PC-9 (cell line): ENCODE measurements around the gene PSMD14. TPM values are rescaled to one million over a fixed set of nuclear protein-coding genes. Genes with fewer than 3 reads are reported as not detected.

Source experiments
- BruUV-seq: library from RNA; stranded (reverse); fragments of 400-500 nt; replicated peaks from 2 replicates; lab custom pipeline; 2021; lab: Mats Ljungman, UMichigan
- CTCF ChIA-PET: fragments of 300-600 bp; sonication (Branson Sonifier 250); formaldehyde crosslinking; loops from one replicate; lab custom pipeline; 2022; ENCODE audit warnings: antibody characterized with exemption; lab: Charles Lee
- POLR2A ChIA-PET: fragments of 300-600 bp; sonication (Branson Sonifier 250); formaldehyde crosslinking; loops from one replicate; lab custom pipeline; 2022; ENCODE audit warnings: antibody characterized with exemption; ENCODE audit not compliant: unreplicated experiment; lab: Charles Lee
- DNase-seq, 2 experiments: peaks; one replicate each; pipeline versions ENCODE4 v3.0.0 to v3.0.0-alpha.2; 2015 to 2022; ENCODE audit warnings: mixed read lengths in 1 of 2
- H2AFZ ChIP-seq: fragments of 200-600 bp; sonication (generic); 2 replicates; pipeline ENCODE4 v1.8.1; 2017; ENCODE audit warnings: antibody characterized with exemption
- H3F3A ChIP-seq: fragments of 200-600 bp; sonication (generic); 2 replicates; pipeline ENCODE4 v1.8.1; 2017; ENCODE audit warnings: antibody characterized with exemption, mild to moderate bottlenecking, low read depth; ENCODE audit not compliant: insufficient read depth
- H3K27ac ChIP-seq: fragments of 200-600 bp; sonication (generic); 2 replicates; pipeline ENCODE4 v1.6.1; 2016; ENCODE audit warnings: mixed run types
- H3K27me3 ChIP-seq: fragments of 200-600 bp; sonication (generic); 2 replicates; pipeline ENCODE4 v1.6.1; 2016; ENCODE audit warnings: low read depth, mixed run types; ENCODE audit not compliant: insufficient read depth
- H3K36me3 ChIP-seq: fragments of 200-600 bp; sonication (generic); 2 replicates; pipeline ENCODE4 v1.6.1; 2016; ENCODE audit warnings: low read depth, mixed run types
- H3K4me1 ChIP-seq: fragments of 200-600 bp; sonication (generic); replicated peaks from 2 replicates; pipeline ENCODE4 v1.6.1; 2016; ENCODE audit warnings: mixed run types; ENCODE audit not compliant: insufficient read depth
- H3K4me2 ChIP-seq: fragments of 200-600 bp; sonication (generic); 2 replicates; pipeline ENCODE4 v1.6.1; 2017; ENCODE audit warnings: mixed run types
- H3K4me3 ChIP-seq: fragments of 200-600 bp; sonication (generic); 2 replicates; pipeline ENCODE4 v1.6.1; 2016; ENCODE audit warnings: mixed run types
- H3K79me2 ChIP-seq: fragments of 200-600 bp; sonication (generic); 2 replicates; pipeline ENCODE4 v1.6.1; 2017; ENCODE audit warnings: low read depth, mixed run types
- H3K9me2 ChIP-seq: fragments of 200-600 bp; sonication (generic); 2 replicates; pipeline ENCODE4 v1.8.1; 2017; ENCODE audit warnings: mild to moderate bottlenecking; ENCODE audit not compliant: insufficient read depth
- H3K9me3 ChIP-seq: fragments of 200-600 bp; sonication (generic); 2 replicates; pipeline ENCODE4 v1.8.1; 2016; ENCODE audit warnings: low read depth; ENCODE audit not compliant: insufficient read depth
- H4K20me1 ChIP-seq: fragments of 200-600 bp; sonication (generic); 2 replicates; pipeline ENCODE4 v1.8.1; 2017; ENCODE audit not compliant: insufficient read depth
- CTCF ChIP-seq: fragments of 200-600 bp; sonication (generic); conservative IDR thresholded peaks from 2 replicates; pipeline ENCODE4 v1.6.1; 2017; ENCODE audit warnings: mixed run types, antibody characterized with exemption, mild to moderate bottlenecking, moderate library complexity
- EZH2 ChIP-seq: fragments of 200-600 bp; sonication (generic); IDR thresholded peaks from 2 replicates; pipeline ENCODE4 v1.8.0; 2017; ENCODE audit warnings: antibody characterized with exemption, low read depth
- intact Hi-C: fragments of 100-400 bp; cut with micrococcal nuclease; formaldehyde crosslinking; loops from one replicate; pipeline ENCODE4 v1.10.0; 2022; ENCODE audit not compliant: unreplicated experiment
- total RNA-seq: library from RNA; stranded (reverse); gene quantifications from 2 replicates; pipeline ENCODE4 v1.2.3, GENCODE V29; 2021

The PSMD14 gene
- total RNA-seq, 1 experiment from 2014 or later: 58.8 TPM

GRCh38 chr2:161402297-161402696 lies 94.1 kb downstream of the PSMD14 start:
- POLR2A ChIA-PET: no interaction called here
- H4K20me1 ChIP-seq: no peaks in the 10 kb centered on the region
- CTCF ChIA-PET: no interaction called here
- intact Hi-C loops: no loop called here
- no peaks in the 10 kb centered on the region for H3K4me1 ChIP-seq
- no TSS peak for BruUV-seq
- H3K27me3 ChIP-seq: no peaks in the 10 kb centered on the region
- H3K36me3 ChIP-seq: no peaks in the 10 kb centered on the region
- H3K79me2 ChIP-seq: no peaks in the 10 kb centered on the region
- TF ChIP-seq EZH2: no peak
- no peak for TF ChIP-seq CTCF
- H3K9me2 ChIP-seq: no peaks in the 10 kb centered on the region
- DNase-seq: no peak
- H2AFZ ChIP-seq: no peak overlapping the region
- no peak overlapping the region for H3K4me3 ChIP-seq
- H3K27ac ChIP-seq: no peak overlapping the region
- H3K4me2 ChIP-seq: no peak overlapping the region
- H3F3A ChIP-seq: no peaks in the 10 kb centered on the region
- H3K9me3 ChIP-seq: no peaks in the 10 kb centered on the region

- intact Hi-C loops: no loop called here
- Histone ChIP-seq H3K9me2 (no peaks in the 10 kb centered on the region), H3K36me3 (no peaks in the 10 kb centered on the region), H3K9me3 (no peaks in the 10 kb centered on the region), H3K27ac (no peak overlapping the region), H3K79me2 (no peaks in the 10 kb centered on the region), H3K27me3 (no peaks in the 10 kb centered on the region), H3K4me2 (no peak overlapping the region), H4K20me1 (no peaks in the 10 kb centered on the region), H3F3A (no peaks in the 10 kb centered on the region), H2AFZ (no peak overlapping the region), H3K4me1 (no peaks in the 10 kb centered on the region), H3K4me3 (no peak overlapping the region)
- ChIA-PET POLR2A (no interaction called here), CTCF (no interaction called here)
- TF ChIP-seq CTCF (no peak), EZH2 (no peak)
- no TSS peak for BruUV-seq
- no peak for DNase-seq
Measured at GRCh38 chr2:161406316-161406715, 98.1 kb downstream of the PSMD14 start.

- ChIA-PET POLR2A (no interaction called here), CTCF (no interaction called here)
- Histone ChIP-seq H3K27me3 (no peaks in the 10 kb centered on the region), H3K4me1 (no peaks in the 10 kb centered on the region), H3K79me2 (no peaks in the 10 kb centered on the region), H4K20me1 (no peaks in the 10 kb centered on the region), H2AFZ (no peak overlapping the region), H3K4me3 (no peak overlapping the region), H3K36me3 (no peaks in the 10 kb centered on the region), H3K9me3 (no peaks in the 10 kb centered on the region), H3K27ac (no peak overlapping the region), H3F3A (0 out of 2 replicates have a peak, but pooled peaks cover 5% of the 10 kb centered on the region), H3K4me2 (no peak overlapping the region), H3K9me2 (no peaks in the 10 kb centered on the region)
- BruUV-seq: no TSS peak
- no peak for DNase-seq
- intact Hi-C loops: no loop called here
- TF ChIP-seq EZH2 (no peak), CTCF (no peak)
Measured at GRCh38 chr2:161407597-161407996, 99.4 kb downstream of the PSMD14 start.
